Hepatocyte (in vitro differentiated cells): Measurements from ENCODE around the gene BEND3.

Experiments used
- CTCF ChIP-seq: fragments of 200-600 bp; sonication (generic); IDR thresholded peaks from 2 replicates; pipeline ENCODE4 v1.5.1; 2016; ENCODE audit warnings: antibody characterized with exemption, mild to moderate bottlenecking; ENCODE audit not compliant: poor library complexity
- EZH2 ChIP-seq: fragments of 200-600 bp; sonication (generic); IDR thresholded peaks from 2 replicates; pipeline ENCODE4 v1.6.1; 2016; ENCODE audit warnings: antibody characterized with exemption, mild to moderate bottlenecking, borderline replicate concordance
- EZH2phosphoT487 ChIP-seq: fragments of 200-600 bp; sonication (generic); IDR thresholded peaks from one replicate; pipeline ENCODE4 v1.6.1; 2018; ENCODE audit warnings: antibody characterized with exemption, mild to moderate bottlenecking, low read depth, moderate library complexity; ENCODE audit not compliant: unreplicated experiment, severe bottlenecking

GRCh38 chr6:107060704-107061103 lies 54.6 kb downstream of the BEND3 start:
- TF ChIP-seq EZH2: no peak
- TF ChIP-seq CTCF: no peak
- TF ChIP-seq EZH2phosphoT487: no peak
